ENCODE data around the gene RAD54L2. TPM values are rescaled to one million over a fixed set of nuclear protein-coding genes. Genes with fewer than 3 reads are reported as not detected.
"Not testable (repeated sequence)": the region's sequence is repeated elsewhere in the genome, so short reads cannot be mapped to it uniquely, and the experiment has no call there.

RAD54L2 gene, protein sequence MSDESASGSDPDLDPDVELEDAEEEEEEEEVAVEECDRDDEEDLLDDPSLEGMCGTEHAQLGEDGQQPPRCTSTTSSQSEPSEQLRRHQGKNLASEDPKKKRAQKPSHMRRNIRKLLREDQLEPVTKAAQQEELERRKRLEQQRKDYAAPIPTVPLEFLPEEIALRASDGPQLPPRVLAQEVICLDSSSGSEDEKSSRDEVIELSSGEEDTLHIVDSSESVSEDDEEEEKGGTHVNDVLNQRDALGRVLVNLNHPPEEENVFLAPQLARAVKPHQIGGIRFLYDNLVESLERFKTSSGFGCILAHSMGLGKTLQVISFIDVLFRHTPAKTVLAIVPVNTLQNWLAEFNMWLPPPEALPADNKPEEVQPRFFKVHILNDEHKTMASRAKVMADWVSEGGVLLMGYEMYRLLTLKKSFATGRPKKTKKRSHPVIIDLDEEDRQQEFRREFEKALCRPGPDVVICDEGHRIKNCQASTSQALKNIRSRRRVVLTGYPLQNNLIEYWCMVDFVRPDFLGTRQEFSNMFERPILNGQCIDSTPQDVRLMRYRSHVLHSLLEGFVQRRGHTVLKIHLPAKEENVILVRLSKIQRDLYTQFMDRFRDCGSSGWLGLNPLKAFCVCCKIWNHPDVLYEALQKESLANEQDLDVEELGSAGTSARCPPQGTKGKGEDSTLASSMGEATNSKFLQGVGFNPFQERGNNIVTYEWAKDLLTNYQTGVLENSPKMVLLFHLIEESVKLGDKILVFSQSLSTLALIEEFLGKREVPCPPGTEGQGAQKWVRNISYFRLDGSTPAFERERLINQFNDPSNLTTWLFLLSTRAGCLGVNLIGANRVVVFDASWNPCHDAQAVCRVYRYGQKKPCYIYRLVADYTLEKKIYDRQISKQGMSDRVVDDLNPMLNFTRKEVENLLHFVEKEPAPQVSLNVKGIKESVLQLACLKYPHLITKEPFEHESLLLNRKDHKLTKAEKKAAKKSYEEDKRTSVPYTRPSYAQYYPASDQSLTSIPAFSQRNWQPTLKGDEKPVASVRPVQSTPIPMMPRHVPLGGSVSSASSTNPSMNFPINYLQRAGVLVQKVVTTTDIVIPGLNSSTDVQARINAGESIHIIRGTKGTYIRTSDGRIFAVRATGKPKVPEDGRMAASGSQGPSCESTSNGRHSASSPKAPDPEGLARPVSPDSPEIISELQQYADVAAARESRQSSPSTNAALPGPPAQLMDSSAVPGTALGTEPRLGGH (N-terminal part only)
- total RNA-seq (2014; rRNA removed; shearing (Covaris generic)), result 20.8 TPM in 2 replicates

DNA sequence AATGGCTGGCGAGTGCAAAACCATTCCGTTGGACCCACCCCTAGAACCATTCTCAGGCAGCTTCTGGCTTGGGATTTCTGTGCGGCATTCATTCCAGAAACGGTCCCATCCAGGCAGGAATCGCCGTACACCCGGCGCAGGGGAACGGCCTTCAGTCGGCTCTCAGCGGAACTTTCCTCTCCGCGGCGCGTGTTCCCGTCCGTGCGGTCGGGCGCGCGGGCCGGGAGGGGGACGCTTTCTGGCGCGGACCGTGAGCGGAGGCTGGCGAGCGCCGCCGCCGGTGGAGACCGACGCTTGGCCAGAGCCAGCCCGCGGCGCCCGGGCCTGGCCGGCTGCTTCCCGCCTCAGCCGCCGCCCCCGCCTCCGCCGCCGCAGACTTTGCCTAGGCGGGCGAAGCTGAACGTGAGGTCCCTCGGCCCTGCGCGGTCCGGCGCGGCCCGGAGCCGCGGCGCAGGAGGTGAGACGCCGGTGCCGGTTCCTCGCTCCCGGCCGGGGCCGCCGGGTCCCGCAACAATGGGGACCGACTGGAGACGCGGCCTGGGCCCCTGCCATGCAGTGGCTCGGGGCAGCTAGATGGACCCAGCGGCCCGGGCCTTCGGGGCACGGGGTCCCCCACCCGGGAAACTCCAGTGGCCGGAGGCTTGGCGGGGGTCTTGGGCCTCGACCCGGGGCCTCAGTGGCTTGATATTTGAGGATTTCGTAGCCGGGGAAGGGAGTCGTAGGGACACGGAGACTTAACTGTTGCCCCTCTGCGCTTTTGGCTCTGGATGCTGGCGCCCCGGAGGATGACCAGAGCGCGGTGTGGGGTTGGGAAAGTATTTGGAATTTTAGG lies at the start of gene RAD54L2:
Gene RAD54L2, plus strand, starts transcription at position 261 of the 832 bp plus-strand sequence. CDS start 51,702 bp downstream, outside the sequence.
- no peaks in the 10 kb centered on the region for H3K27me3 ChIP-seq (ENCODE audit: control insufficient read depth, insufficient read depth, low read length)
- H3K4me3 ChIP-seq (ENCODE audit: insufficient read depth, low read depth, low read length), result peak within 1 kb of the TSS; percentile 60
- H3K36me3 ChIP-seq (replicated peaks; ENCODE audit: control insufficient read depth, insufficient read depth, low read length), result no peaks in the 10 kb centered on the region; the same call in 1 of the 2 replicates
- peak; percentile 94 for DNase-seq

DNA sequence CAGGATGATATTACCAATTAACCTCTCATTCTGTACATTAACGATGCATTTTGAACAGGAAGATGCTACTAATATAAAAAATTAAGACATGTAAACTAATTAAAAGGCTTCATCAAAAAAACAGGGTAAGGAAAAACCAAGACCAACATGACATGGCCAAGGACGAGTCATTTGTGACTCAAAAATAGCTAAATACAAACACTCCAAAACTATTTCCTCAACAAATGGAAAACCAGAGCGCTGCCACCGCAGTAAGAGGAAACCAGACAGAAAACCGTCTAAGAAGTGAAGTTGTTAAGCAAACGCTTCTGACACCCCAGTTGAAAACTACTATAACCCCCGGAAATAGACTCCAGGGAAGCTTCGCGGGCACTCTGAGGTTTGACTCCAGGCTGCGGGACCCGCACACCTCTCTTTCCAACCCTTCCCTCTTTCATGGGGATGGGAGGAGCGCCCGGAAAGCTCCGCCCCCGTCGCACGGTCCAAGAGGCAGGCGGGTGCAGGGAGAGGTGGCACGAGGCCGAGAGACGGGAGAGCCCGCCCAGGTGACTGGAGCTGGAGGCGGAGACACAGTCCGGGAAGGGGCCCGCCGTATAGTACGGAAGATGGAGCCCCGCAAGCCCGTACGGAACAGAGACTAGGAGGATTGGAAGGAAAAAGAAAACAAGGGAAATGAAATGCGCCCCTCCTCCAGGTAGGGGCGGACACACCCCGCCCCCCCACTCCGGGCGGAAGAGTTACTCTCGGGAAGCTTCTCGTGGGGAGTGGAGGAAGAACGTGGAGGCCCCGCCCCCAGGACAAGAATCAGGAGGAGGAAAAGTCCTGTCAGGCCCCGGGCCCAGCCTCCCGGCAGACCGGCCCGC lies 39.4 kb upstream of the RAD54L2 start:
- DNase-seq, result peak; percentile 96
- peak overlapping the region; percentile 85 for H3K4me3 ChIP-seq (ENCODE audit: insufficient read depth, low read depth, low read length)
- no peaks in the 10 kb centered on the region; the same call in 1 of the 2 replicates for H3K36me3 ChIP-seq (replicated peaks; ENCODE audit: control insufficient read depth, insufficient read depth, low read length)
- no peaks in the 10 kb centered on the region for H3K27me3 ChIP-seq (ENCODE audit: control insufficient read depth, insufficient read depth, low read length)

DNA sequence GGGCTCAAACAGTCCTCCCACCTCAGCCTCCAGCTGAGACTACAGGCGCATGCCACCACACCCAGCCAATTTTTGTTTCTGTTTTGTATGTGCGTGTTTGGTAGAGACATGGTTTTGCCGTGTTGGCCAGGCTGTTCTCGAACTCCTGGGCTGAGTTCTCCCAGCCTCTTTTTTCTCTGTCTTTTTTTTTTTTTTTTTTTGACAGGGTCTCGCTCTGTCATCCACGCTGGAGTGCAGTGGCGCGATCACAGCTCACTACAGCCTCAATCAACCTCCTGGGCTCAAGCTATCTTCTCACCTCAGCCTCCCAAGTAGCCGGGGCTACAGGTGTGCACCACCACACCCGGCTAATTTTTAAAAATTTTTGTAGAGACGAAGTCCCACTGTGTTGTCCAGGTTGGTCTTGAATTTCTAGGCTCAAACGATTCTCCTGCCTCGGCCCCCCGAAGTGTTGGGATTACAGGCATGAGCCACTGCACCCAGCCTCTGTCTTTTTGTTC lies 37.8 kb upstream of the RAD54L2 start:
- Histone ChIP-seq H3K36me3 (replicated peaks; ENCODE audit: control insufficient read depth, insufficient read depth, low read length) (no peaks in the 10 kb centered on the region; the same call in 1 of the 2 replicates), H3K27me3 (ENCODE audit: control insufficient read depth, insufficient read depth, low read length) (no peaks in the 10 kb centered on the region), H3K4me3 (ENCODE audit: insufficient read depth, low read depth, low read length) (no peak overlapping the region; the same call in 1 of the 2 replicates)
- DNase-seq, result no peak

DNA sequence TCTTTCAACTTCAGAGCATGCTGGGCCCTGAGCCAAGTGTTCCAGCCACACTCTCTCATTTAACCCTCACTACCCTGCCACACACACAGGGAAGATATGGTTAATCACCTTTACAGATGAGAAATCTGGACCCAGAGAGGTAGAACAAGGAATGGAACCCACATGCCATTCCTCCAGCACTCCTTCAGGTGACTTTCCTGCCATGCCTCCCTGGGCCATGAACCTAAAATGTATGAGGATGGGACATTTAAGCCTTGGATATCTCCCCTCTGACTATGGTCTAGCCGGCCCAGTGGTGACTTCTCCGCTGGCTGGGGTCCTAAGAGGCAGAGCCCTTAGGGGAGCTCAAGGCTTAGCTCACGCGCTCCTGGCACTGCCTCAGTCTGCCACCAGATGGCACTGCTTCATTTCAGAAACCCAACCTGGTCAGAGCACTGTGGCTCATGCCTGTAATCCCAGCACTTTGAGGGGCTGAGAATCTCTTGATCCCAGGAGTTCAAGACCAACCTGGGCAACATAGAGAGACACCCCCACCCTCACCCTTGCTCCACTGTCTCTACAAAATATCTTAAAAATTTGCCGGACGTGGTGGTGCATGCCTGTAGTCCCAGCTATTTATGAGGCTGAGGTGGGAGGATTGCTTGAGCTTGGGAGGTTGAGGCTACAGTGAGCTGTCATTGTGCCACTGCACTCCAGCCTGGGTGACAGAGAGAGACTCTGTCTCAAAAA lies 36.5 kb upstream of the RAD54L2 start:
- no peaks in the 10 kb centered on the region for H3K27me3 ChIP-seq (ENCODE audit: control insufficient read depth, insufficient read depth, low read length)

DNA sequence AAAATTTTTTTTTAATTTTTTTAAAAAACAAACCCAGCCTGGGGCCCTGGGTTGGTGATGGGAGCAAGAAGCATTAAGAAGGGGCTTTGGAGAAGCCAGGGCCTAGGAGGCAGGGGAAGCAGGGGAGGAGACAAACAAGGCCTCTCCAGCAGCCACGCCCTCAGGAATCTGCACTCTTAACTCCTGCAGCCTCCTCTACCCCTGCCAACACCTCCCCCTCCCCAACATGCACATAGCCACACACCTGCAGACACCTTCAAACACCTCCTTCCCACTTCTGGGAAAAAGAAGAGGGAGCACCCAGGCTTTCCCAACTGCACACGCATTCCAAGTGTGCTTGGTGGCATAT lies 36.0 kb upstream of the RAD54L2 start:
- H3K36me3 ChIP-seq (replicated peaks; ENCODE audit: control insufficient read depth, insufficient read depth, low read length), result no peaks in the 10 kb centered on the region
- H3K27me3 ChIP-seq (ENCODE audit: control insufficient read depth, insufficient read depth, low read length), result no peaks in the 10 kb centered on the region
- H3K4me3 ChIP-seq (ENCODE audit: insufficient read depth, low read depth, low read length), result no peak overlapping the region
- no peak for DNase-seq

More for the DNA sequence above, 36.5 kb upstream of the RAD54L2 start:
- Histone ChIP-seq H3K36me3 (replicated peaks; ENCODE audit: control insufficient read depth, insufficient read depth, low read length) (no peaks in the 10 kb centered on the region), H3K4me3 (ENCODE audit: insufficient read depth, low read depth, low read length) (no peak overlapping the region)
- DNase-seq, result peak; percentile 73

DNA sequence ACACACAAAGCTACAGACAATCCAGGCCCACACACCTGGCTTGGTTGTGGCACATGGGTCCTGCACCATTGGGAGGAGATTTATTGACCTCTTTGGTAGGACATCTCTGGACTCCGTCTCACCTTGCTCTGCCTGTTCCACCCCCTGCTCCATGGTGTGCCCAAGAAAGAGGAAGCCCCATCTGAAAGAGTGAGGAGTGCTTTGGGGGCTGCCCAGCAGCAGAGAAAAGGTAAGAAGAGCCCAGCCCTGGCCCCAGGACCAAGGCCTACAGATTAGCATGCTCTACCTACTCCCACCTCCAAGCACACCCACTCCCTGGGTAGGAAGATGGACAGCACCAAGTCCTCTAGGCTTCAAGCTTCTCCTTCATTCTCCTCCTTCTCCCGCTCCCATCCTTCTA lies 35.5 kb upstream of the RAD54L2 start:
- DNase-seq, result no peak
- H3K36me3 ChIP-seq (replicated peaks; ENCODE audit: control insufficient read depth, insufficient read depth, low read length), result no peaks in the 10 kb centered on the region
- no peak overlapping the region for H3K4me3 ChIP-seq (ENCODE audit: insufficient read depth, low read depth, low read length)

DNA sequence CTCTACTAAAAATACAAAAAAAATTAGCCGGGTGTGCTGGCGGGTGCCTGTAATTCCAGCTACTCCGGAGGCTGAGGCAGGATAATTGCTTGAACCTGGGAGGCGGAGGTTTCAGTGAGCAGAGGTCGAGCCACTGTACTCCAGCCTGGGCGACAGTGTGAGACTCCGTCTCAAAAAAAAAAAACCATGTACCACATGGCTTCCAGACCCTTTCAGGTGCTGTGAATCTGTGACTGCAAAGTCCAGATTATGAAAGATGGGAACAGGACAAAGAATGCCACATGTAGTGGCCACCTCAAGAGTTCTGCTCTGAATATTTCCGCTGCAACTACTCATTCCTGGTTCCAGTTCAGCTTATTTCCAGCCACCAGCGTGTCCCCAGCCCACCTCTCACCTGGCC lies 30.3 kb upstream of the RAD54L2 start:
- DNase-seq, result no peak
- Histone ChIP-seq H3K27me3 (ENCODE audit: control insufficient read depth, insufficient read depth, low read length) (no peaks in the 10 kb centered on the region), H3K36me3 (replicated peaks; ENCODE audit: control insufficient read depth, insufficient read depth, low read length) (no peaks in the 10 kb centered on the region), H3K4me3 (ENCODE audit: insufficient read depth, low read depth, low read length) (no peak overlapping the region)

More for the DNA sequence above, 35.5 kb upstream of the RAD54L2 start:
- H3K27me3 ChIP-seq (ENCODE audit: control insufficient read depth, insufficient read depth, low read length), result no peaks in the 10 kb centered on the region

DNA sequence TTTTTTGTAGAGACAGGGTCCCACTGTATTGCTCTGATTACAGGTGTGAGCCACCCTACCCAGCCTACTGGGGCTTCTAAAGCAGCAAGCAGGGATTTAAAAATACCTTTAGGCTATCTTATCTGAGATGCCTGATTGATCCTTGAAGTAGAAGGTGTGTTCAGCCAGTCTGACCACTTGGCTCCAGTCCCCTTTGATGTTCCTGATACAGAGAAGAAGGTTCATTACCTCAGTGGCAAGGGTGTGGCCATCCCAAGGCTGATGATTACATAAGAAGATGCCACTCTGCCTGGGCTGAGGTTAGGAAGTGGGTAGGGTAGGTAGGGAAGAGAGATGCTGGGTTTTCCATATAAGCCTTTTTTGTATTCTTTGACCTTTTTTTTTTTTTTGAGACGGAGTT lies 27.5 kb upstream of the RAD54L2 start:
- no peak overlapping the region for H3K4me3 ChIP-seq (ENCODE audit: insufficient read depth, low read depth, low read length)
- no peaks in the 10 kb centered on the region for H3K27me3 ChIP-seq (ENCODE audit: control insufficient read depth, insufficient read depth, low read length)
- no peaks in the 10 kb centered on the region for H3K36me3 ChIP-seq (replicated peaks; ENCODE audit: control insufficient read depth, insufficient read depth, low read length)
- no peak for DNase-seq

DNA sequence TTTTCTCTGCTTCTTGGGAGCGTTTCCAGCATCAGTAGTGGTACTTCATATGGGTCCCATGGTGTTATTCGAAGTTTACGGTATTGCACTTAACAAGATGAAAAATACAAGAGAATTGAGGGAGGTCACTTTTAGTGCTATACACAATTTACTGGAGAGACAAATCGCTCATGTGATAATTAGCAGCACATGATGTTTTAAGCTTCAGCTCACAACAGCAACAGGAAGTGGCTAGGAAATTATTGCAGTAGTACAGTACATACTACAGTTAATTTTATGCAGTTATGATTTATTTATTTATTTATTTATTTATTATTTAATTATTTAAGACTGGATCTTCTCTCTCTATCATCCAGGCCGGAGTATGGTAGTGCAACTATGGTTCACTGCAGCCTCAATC lies 24.3 kb upstream of the RAD54L2 start:
- Histone ChIP-seq H3K36me3 (replicated peaks; ENCODE audit: control insufficient read depth, insufficient read depth, low read length) (no peaks in the 10 kb centered on the region), H3K4me3 (ENCODE audit: insufficient read depth, low read depth, low read length) (no peak overlapping the region), H3K27me3 (ENCODE audit: control insufficient read depth, insufficient read depth, low read length) (no peaks in the 10 kb centered on the region)
- DNase-seq, result no peak

DNA sequence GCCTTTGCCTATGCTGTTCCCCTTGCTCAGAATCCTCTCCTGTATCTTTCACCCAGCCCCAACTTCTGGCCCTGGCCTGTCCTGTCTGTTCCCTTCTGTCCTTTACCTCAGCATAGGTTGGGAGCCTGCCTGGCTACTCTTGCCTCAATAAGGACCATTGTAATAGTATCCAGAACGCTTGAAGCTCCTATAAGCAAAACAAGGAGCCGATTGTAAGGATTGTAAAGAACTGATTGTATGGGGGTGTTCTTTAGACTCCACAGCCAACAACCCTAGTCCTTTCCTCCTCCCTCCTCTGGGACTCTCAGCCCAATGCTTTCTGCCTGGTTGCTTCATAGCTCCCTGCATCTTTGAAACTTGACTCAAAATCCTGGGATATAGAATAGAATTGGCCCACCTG lies 18.7 kb upstream of the RAD54L2 start:
- Histone ChIP-seq H3K36me3 (replicated peaks; ENCODE audit: control insufficient read depth, insufficient read depth, low read length) (no peaks in the 10 kb centered on the region), H3K4me3 (ENCODE audit: insufficient read depth, low read depth, low read length) (no peak overlapping the region), H3K27me3 (ENCODE audit: control insufficient read depth, insufficient read depth, low read length) (no peaks in the 10 kb centered on the region)
- no peak for DNase-seq

DNA sequence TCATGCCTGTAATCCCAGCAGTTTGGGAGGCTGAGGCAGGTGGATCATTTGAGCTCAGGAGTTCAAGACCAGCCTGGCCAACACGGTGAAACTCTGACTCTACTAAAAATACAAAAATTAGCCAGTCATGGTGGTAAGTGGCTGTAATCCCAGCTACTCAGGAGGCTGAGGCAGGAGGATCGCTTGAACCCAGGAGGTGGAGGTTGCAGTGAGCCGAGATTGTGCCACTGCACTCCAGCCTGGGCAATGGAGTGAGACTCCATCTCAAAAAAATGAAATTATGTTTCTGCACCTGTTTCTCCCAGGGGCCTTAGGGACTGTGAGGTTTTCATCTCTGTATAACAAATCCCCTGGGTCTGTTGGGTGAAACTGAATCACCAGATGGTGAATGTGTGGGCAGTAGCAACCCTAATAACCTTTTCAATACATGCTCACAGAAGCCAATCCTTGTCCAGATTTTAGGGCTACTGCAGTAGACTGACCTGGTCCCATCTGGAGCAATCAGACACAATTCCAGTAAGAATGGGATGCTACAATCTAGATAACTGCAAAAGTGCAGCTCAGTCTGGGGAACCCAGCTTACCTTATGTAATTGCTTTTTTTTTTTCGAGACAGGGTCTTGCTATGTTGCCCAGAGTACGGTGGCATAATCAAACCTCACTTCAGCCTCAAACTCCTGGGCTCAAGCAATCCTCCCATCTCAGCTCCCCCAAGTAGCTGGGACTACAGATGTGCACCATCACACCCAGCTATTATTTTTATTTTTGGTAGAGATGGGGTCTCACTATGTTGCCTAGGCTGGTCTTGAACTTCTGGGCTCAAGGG lies 17.4 kb upstream of the RAD54L2 start:
- not testable (repeated sequence) for H3K27me3 ChIP-seq (ENCODE audit: control insufficient read depth, insufficient read depth, low read length); H3K36me3 ChIP-seq (replicated peaks; ENCODE audit: control insufficient read depth, insufficient read depth, low read length); H3K4me3 ChIP-seq (ENCODE audit: insufficient read depth, low read depth, low read length); DNase-seq
